Endothelial cell of umbilical vein (primary cell): Measurements from ENCODE around the gene CHAC2. TPM values are rescaled to one million over a fixed set of nuclear protein-coding genes. Genes with fewer than 3 reads are reported as not detected.

Experiments
- BruUV-seq: library from RNA; stranded (reverse); fragments of 400-500 nt; replicated peaks from 2 replicates; lab custom pipeline; 2021; lab: Mats Ljungman, UMichigan
- CTCF ChIA-PET: fragments of 300-600, 350-600 bp; sonication (Branson Sonifier 250); formaldehyde crosslinking; loops from one replicate; lab custom pipeline; 2021; ENCODE audit warnings: antibody characterized with exemption, inconsistent platforms; lab: Charles Lee
- POLR2A ChIA-PET: fragments of 300-600, 350-600 bp; sonication (Branson Sonifier 250); formaldehyde crosslinking; loops from one replicate; lab custom pipeline; 2021; ENCODE audit warnings: antibody characterized with exemption, inconsistent platforms; lab: Charles Lee
- DNase-seq: peaks from one replicate; pipeline ENCODE4 v3.0.0-alpha.2; 2011; ENCODE audit warnings: low read depth, low spot score
- FAIRE-seq: peaks from 2 replicates; lab custom pipeline; 2011; peaks lifted over from hg19 to GRCh38; lab: Jason Lieb, UNC
- H2AFZ ChIP-seq: 2 replicates; pipeline ENCODE4 v1.6.0; 2012; ENCODE audit warnings: low read depth, low read length, control low read depth, inconsistent platforms
- H3K27ac ChIP-seq: 2 replicates; pipeline ENCODE4 v1.5.1; 2011; ENCODE audit warnings: low read depth, mild to moderate bottlenecking, control low read depth, low read length, moderate library complexity; ENCODE audit not compliant: insufficient read depth
- H3K27me3 ChIP-seq, 2 experiments: 2 replicates each; pipeline versions ENCODE4 v1.6.0 to v1.6.1; 2011; ENCODE audit warnings: low read length in 2 of 2, mixed read lengths in 1 of 2; ENCODE audit not compliant: control insufficient read depth in 2 of 2, insufficient read depth in 2 of 2
- H3K36me3 ChIP-seq, 2 experiments: 2 replicates in 1 of 2; 3 replicates in 1 of 2; pipeline ENCODE4 v1.5.1; 2011; ENCODE audit warnings: low read length in 2 of 2, mild to moderate bottlenecking in 1 of 2, moderate library complexity in 1 of 2; ENCODE audit not compliant: control insufficient read depth in 2 of 2, insufficient read depth in 2 of 2; ENCODE audit errors: extremely low read depth in 1 of 2
- H3K4me1 ChIP-seq: 3 replicates; pipeline ENCODE4 v1.5.1; 2011; ENCODE audit warnings: mild to moderate bottlenecking, low read length; ENCODE audit not compliant: control insufficient read depth, insufficient read depth; ENCODE audit errors: extremely low read depth
- H3K4me2 ChIP-seq: 2 replicates; pipeline ENCODE4 v1.6.1; 2011; ENCODE audit warnings: low read length, control low read depth, mixed read lengths; ENCODE audit not compliant: insufficient read depth
- H3K4me3 ChIP-seq, 3 experiments: fragments of 200-600 bp in 1 of 3; sonication (generic), shearing (Covaris generic) in 1 of 3; replicated peaks in 1 of 3; 2 replicates each; pipeline ENCODE4 v1.5.1; 2011 to 2016; ENCODE audit warnings: control low read depth in 3 of 3, low read length in 3 of 3, mild to moderate bottlenecking in 2 of 3, inconsistent platforms in 1 of 3, low read depth in 1 of 3, moderate library complexity in 1 of 3; ENCODE audit not compliant: insufficient read depth in 1 of 3
- H3K79me2 ChIP-seq: 2 replicates; pipeline ENCODE4 v1.6.0; 2012; ENCODE audit warnings: low read length, inconsistent platforms; ENCODE audit not compliant: control insufficient read depth, insufficient read depth
- H3K9ac ChIP-seq: replicated peaks from 2 replicates; pipeline ENCODE3; 2011; ENCODE audit warnings: low read length, control low read depth; ENCODE audit not compliant: insufficient read depth; ENCODE audit errors: extremely low read depth
- H3K9me1 ChIP-seq: replicated peaks from 3 replicates; pipeline ENCODE4 v1.6.0; 2011; ENCODE audit warnings: mild to moderate bottlenecking, low read length; ENCODE audit not compliant: control insufficient read depth, insufficient read depth; ENCODE audit errors: extremely low read depth
- H3K9me3 ChIP-seq: replicated peaks from 2 replicates; pipeline ENCODE4 v1.5.1; 2012; ENCODE audit warnings: low read length, inconsistent platforms; ENCODE audit not compliant: control insufficient read depth, insufficient read depth
- H4K20me1 ChIP-seq: replicated peaks from 2 replicates; pipeline ENCODE3; 2011; ENCODE audit warnings: mild to moderate bottlenecking, low read length; ENCODE audit not compliant: control insufficient read depth, insufficient read depth; ENCODE audit errors: extremely low read depth
- CTCF ChIP-seq, 2 donors: IDR thresholded peaks; 1 replicate in 1 of 2; 2 replicates in 1 of 2; pipeline ENCODE4 v1.5.1; 2011; ENCODE audit warnings: low read length in 2 of 2, mild to moderate bottlenecking in 2 of 2, moderate library complexity in 2 of 2, control low read depth in 1 of 2, inconsistent platforms in 1 of 2, low read depth in 1 of 2; ENCODE audit not compliant: insufficient read depth in 1 of 2; ENCODE audit errors: extremely low read depth in 1 of 2
- EZH2 ChIP-seq: IDR thresholded peaks from 2 replicates; pipeline ENCODE4 v1.6.1; 2012; ENCODE audit warnings: borderline replicate concordance, low read depth, mild to moderate bottlenecking, moderate library complexity, low read length, inconsistent platforms; ENCODE audit not compliant: severe bottlenecking
- FOS ChIP-seq: IDR thresholded peaks from 2 replicates; pipeline ENCODE4 v1.6.1; 2011; ENCODE audit warnings: mild to moderate bottlenecking, low read length, moderate library complexity, borderline replicate concordance; ENCODE audit not compliant: insufficient read depth
- GATA2 ChIP-seq: IDR thresholded peaks from 2 replicates; pipeline ENCODE4 v1.7.0; 2011; ENCODE audit warnings: low read depth, mild to moderate bottlenecking, moderate library complexity, mixed read lengths, low read length; ENCODE audit not compliant: insufficient read length, insufficient read depth
- JUN ChIP-seq: IDR thresholded peaks from 2 replicates; pipeline ENCODE4 v1.6.1; 2011; ENCODE audit warnings: borderline replicate concordance, low read depth; ENCODE audit not compliant: insufficient read length, insufficient read depth
- MYC ChIP-seq: IDR thresholded peaks from one replicate; pipeline ENCODE4 v1.6.1; 2011; ENCODE audit warnings: mild to moderate bottlenecking, low read depth, low read length
- POLR2A ChIP-seq: IDR thresholded peaks from 2 replicates; pipeline ENCODE4 v1.6.1; 2012; ENCODE audit warnings: low read depth, mild to moderate bottlenecking, control low read depth, low read length
- POLR2AphosphoS5 ChIP-seq: IDR thresholded peaks from 2 replicates; pipeline ENCODE4 v1.6.1; 2012; ENCODE audit warnings: low read depth, mild to moderate bottlenecking, control low read depth, low read length, moderate library complexity; ENCODE audit not compliant: insufficient read depth
- dilution Hi-C: fragments of 300-500 bp; cut with MboI; formaldehyde crosslinking; loops from one replicate; pipeline ENCODE4 v1.15.0; 2019; ENCODE audit warnings: low sequenced_read_pairs; ENCODE audit not compliant: extremely low pct_ligation_motif_present
- intact Hi-C: fragments of 100-400 bp; cut with micrococcal nuclease; formaldehyde crosslinking; loops from one replicate; pipeline ENCODE4 v1.10.0; 2022
- polyA plus RNA-seq, 4 experiments: library from polyadenylated mRNA; depleted of rRNA in 3 of 4; stranded (reverse) in 3 of 4; unstranded in 1 of 4; fragments of >200 nt; gene quantifications; 2 replicates each; pipeline versions ENCODE4 v1.2.1 to v1.2.3, GENCODE V29; 2011 to 2012; ENCODE audit warnings: missing spikeins in 1 of 4
- total RNA-seq: library from RNA; stranded (reverse); gene quantifications from 2 replicates; pipeline ENCODE4 v1.2.3, GENCODE V29; 2021
- TF ChIP-seq, protein P1 (sequence below): IDR thresholded peaks from 2 replicates; pipeline ENCODE4 v1.6.1; 2011; ENCODE audit not compliant: insufficient read depth, insufficient read length

CHAC2 gene
- total and polyA plus RNA-seq, 2 donors (not counting 3 experiments of a cell fraction or from before 2014, with no cell fraction given): 3.4 to 8.3 TPM

DNA sequence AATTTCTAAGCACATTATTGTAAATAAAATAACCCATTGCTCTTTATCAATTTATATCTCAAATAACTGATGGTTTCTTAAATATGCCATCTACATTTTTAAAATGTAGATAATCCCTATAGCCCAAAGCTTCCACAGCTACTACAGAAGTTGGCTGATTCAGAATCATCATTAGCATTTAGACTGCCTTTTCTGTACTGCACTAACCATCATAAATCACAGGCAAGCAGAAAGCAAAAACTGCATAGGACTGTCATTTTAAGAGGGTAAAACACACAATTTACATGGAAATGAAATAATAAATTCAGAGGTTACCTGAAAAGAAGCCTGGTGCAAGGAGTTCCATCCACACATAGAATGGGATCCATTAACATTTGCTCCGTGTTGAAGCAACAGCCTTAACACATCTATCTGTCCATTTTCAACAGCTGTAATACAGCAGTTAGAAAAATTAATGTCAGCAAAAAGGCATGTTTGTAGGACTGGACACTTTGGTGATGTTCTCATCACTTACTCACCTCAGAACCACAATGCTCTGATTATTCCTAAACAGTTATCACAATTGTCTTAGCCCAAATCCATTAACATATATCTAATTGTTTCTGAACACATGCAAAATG lies 38.4 kb upstream of the CHAC2 start:
- ChIA-PET CTCF (no interaction called here), POLR2A (no interaction called here)
- Histone ChIP-seq H3K4me2 (no peak overlapping the region), H2AFZ (no peak overlapping the region), H3K4me1 (no peaks in the 10 kb centered on the region), H3K79me2 (no peaks in the 10 kb centered on the region), H3K9ac (no peak overlapping the region), H3K27ac (no peak overlapping the region), H4K20me1 (no peaks in the 10 kb centered on the region), H3K27me3 (no peaks in the 10 kb centered on the region), H3K9me3 (no peaks in the 10 kb centered on the region), H3K36me3 (no peaks in the 10 kb centered on the region), H3K4me3 (no peak overlapping the region), H3K9me1 (no peaks in the 10 kb centered on the region)
- FAIRE-seq (no peak), DNase-seq (no peak)
- BruUV-seq: no TSS peak
- dilution Hi-C loops (no loop called here), intact Hi-C loops (no loop called here)
- no peak for TF ChIP-seq GATA2
- no peak for TF ChIP-seq POLR2A
- TF ChIP-seq POLR2AphosphoS5: no peak
- TF ChIP-seq, protein P1, sequence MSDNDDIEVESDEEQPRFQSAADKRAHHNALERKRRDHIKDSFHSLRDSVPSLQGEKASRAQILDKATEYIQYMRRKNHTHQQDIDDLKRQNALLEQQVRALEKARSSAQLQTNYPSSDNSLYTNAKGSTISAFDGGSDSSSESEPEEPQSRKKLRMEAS: no peak
- no peak for TF ChIP-seq EZH2
- no peak for TF ChIP-seq JUN
- no peak for TF ChIP-seq FOS
- no peak for TF ChIP-seq MYC
- no peak for TF ChIP-seq CTCF (IDR thresholded peaks at IDR 0.05; ENCODE audit: extremely low read depth in 1 of 2, insufficient read depth in 1 of 2, low read depth in 1 of 2, low read length in 2 of 2)
